Keratinocyte (primary cell): ENCODE measurements around the gene HECTD4. TPM values are rescaled to one million over a fixed set of nuclear protein-coding genes. Genes with fewer than 3 reads are reported as not detected.

Experiments
- DNase-seq: peaks from one replicate; pipeline ENCODE4 v3.0.0-alpha.2; 2011; ENCODE audit warnings: low read depth, missing footprints, low spot score
- FAIRE-seq: peaks from 2 replicates; lab custom pipeline; 2011; peaks lifted over from hg19 to GRCh38; lab: Jason Lieb, UNC
- H2AFZ ChIP-seq: 2 replicates; pipeline ENCODE4 v1.6.0; 2012; ENCODE audit warnings: low read length, control low read depth, inconsistent platforms; ENCODE audit not compliant: control insufficient read depth
- H3K27ac ChIP-seq: 2 replicates; pipeline ENCODE4 v1.5.1; 2011; ENCODE audit warnings: low read length; ENCODE audit not compliant: control insufficient read depth, insufficient read depth
- H3K27me3 ChIP-seq: 3 replicates; pipeline ENCODE4 v1.6.0; 2011; ENCODE audit warnings: low read length; ENCODE audit not compliant: control insufficient read depth, insufficient read depth; ENCODE audit errors: extremely low read depth
- H3K36me3 ChIP-seq, 2 experiments: 2 replicates in 1 of 2; 3 replicates in 1 of 2; pipeline ENCODE4 v1.5.1; 2011; ENCODE audit warnings: low read length in 2 of 2, mild to moderate bottlenecking in 1 of 2; ENCODE audit not compliant: control insufficient read depth in 2 of 2, insufficient read depth in 2 of 2; ENCODE audit errors: extremely low read depth in 1 of 2
- H3K4me1 ChIP-seq: 3 replicates; pipeline ENCODE4 v1.5.1; 2011; ENCODE audit warnings: low read length; ENCODE audit not compliant: control insufficient read depth, insufficient read depth; ENCODE audit errors: extremely low read depth
- H3K4me2 ChIP-seq: 3 replicates; pipeline ENCODE4 v1.6.0; 2011; ENCODE audit warnings: low read depth, low read length; ENCODE audit not compliant: control insufficient read depth, insufficient read depth; ENCODE audit errors: extremely low read depth
- H3K4me3 ChIP-seq, 3 experiments: fragments of 200-600 bp in 1 of 3; sonication (generic) in 1 of 3; 2 replicates in 2 of 3; 3 replicates in 1 of 3; pipeline ENCODE4 v1.5.1; 2011 to 2016; ENCODE audit warnings: low read length in 3 of 3, mild to moderate bottlenecking in 3 of 3, control low read depth in 2 of 3, inconsistent platforms in 1 of 3, low read depth in 1 of 3, mixed read lengths in 1 of 3, mixed run types in 1 of 3, moderate library complexity in 1 of 3; ENCODE audit not compliant: control insufficient read depth in 2 of 3, insufficient read depth in 2 of 3; ENCODE audit errors: extremely low read depth in 1 of 3
- H3K79me2 ChIP-seq: 2 replicates; pipeline ENCODE4 v1.6.0; 2012; ENCODE audit warnings: low read length; ENCODE audit not compliant: control insufficient read depth, insufficient read depth
- H3K9ac ChIP-seq: 3 replicates; pipeline ENCODE4 v1.6.0; 2011; ENCODE audit warnings: low read length; ENCODE audit not compliant: control insufficient read depth, insufficient read depth; ENCODE audit errors: extremely low read depth
- H3K9me1 ChIP-seq: 3 replicates; pipeline ENCODE4 v1.6.0; 2011; ENCODE audit warnings: low read length; ENCODE audit not compliant: control insufficient read depth, insufficient read depth; ENCODE audit errors: extremely low read depth
- H3K9me3 ChIP-seq: 2 replicates; pipeline ENCODE4 v1.5.1; 2012; ENCODE audit warnings: low read depth, low read length; ENCODE audit not compliant: control insufficient read depth
- H4K20me1 ChIP-seq: 3 replicates; pipeline ENCODE4 v1.6.0; 2011; ENCODE audit warnings: low read length; ENCODE audit not compliant: control insufficient read depth, insufficient read depth; ENCODE audit errors: extremely low read depth
- EZH2 ChIP-seq: IDR thresholded peaks from one replicate; pipeline ENCODE4 v1.6.1; 2012; ENCODE audit warnings: inconsistent platforms, mild to moderate bottlenecking, low read length, moderate library complexity
- dilution Hi-C: fragments of 300-500 bp; cut with MboI; formaldehyde crosslinking; loops from one replicate; pipeline ENCODE4 v1.7.0; 2020; ENCODE audit warnings: low sequenced_read_pairs; ENCODE audit not compliant: extremely low pct_ligation_motif_present
- polyA plus RNA-seq, 5 experiments: library from polyadenylated mRNA; depleted of rRNA in 3 of 5; stranded (reverse) in 3 of 5; stranded (forward) in 1 of 5; unstranded in 1 of 5; fragments of >200 nt; gene quantifications; 1 replicate in 1 of 5; 2 replicates in 3 of 5; 3 replicates in 1 of 5; pipeline versions ENCODE4 v1.2.1 to v1.2.3, GENCODE V29; 2011 to 2012; ENCODE audit warnings: missing spikeins in 2 of 5, low read depth in 1 of 5, low replicate concordance in 1 of 5
- TF ChIP-seq, protein P1 (sequence below), 3 experiments: IDR thresholded peaks in 1 of 3; conservative IDR thresholded peaks in 1 of 3; optimal IDR thresholded peaks in 1 of 3; 2 replicates in 2 of 3; 3 replicates in 1 of 3; pipeline versions ENCODE3 to v1.5.1; 2011; ENCODE audit warnings: low read length in 3 of 3, mild to moderate bottlenecking in 3 of 3, moderate library complexity in 2 of 3, control low read depth in 1 of 3, inconsistent platforms in 1 of 3; ENCODE audit not compliant: insufficient read depth in 2 of 3; ENCODE audit errors: extremely low read depth in 1 of 3

The HECTD4 gene
- polyA plus RNA-seq, 1 donor (not counting 4 experiments of a cell fraction or from before 2014, with no cell fraction given), result 7.5 TPM

DNA sequence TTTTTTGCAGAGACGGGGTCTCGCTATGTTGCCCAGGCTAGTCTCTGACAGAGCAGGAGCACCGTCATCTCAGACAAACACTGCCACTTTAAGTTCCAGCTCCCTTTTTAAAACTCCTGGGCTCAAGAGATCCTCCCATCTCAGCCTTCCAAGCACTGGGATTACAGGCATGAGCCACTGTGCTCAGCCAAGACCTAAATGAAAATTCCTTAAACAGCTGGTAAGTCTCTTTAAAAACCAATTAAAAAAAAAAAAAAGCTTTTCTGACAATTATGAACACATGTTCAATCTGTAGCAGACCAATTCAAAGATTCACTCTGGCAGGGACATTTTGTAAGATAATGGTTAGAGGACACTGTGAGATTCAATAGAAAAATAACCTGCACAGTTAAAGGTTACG lies 77.8 kb downstream of the HECTD4 start:
- DNase-seq, result no peak
- H3K27ac ChIP-seq, result no peak overlapping the region

DNA sequence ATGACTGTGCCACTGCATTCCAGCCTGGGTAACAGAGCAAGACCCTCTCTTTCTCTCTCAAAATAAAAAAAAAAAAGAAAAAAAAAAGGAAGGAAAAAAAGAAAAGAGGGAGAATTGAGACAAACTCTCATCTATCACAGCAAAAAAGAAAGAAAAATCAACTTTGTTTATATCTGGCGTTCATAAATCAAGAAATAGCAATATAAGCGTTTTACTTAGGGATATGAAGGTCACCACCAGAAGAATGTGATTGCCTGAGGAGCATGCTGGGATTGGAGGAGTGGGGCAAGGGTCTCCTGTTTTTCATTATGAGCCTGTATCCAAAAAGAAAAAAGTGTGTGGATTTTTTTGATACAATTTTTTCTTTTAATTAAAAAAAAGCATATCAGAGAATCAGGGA lies 78.4 kb downstream of the HECTD4 start:
- Histone ChIP-seq H3K9ac (peak overlapping the region; percentile 31), H3K4me2 (no peak overlapping the region), H3K9me3 (no peaks in the 10 kb centered on the region), H3K36me3 (peaks cover 3 to 9% of the 10 kb centered on the region in 2 experiments), H4K20me1 (no peaks in the 10 kb centered on the region), H3K27ac (peak overlapping the region; percentile 80), H3K9me1 (no peaks in the 10 kb centered on the region), H3K4me3 (no peak overlapping the region), H3K79me2 (no peaks in the 10 kb centered on the region), H3K4me1 (peaks cover 13% of the 10 kb centered on the region), H2AFZ (no peak overlapping the region), H3K27me3 (no peaks in the 10 kb centered on the region)
- DNase-seq, result no peak
- TF ChIP-seq, protein P1, sequence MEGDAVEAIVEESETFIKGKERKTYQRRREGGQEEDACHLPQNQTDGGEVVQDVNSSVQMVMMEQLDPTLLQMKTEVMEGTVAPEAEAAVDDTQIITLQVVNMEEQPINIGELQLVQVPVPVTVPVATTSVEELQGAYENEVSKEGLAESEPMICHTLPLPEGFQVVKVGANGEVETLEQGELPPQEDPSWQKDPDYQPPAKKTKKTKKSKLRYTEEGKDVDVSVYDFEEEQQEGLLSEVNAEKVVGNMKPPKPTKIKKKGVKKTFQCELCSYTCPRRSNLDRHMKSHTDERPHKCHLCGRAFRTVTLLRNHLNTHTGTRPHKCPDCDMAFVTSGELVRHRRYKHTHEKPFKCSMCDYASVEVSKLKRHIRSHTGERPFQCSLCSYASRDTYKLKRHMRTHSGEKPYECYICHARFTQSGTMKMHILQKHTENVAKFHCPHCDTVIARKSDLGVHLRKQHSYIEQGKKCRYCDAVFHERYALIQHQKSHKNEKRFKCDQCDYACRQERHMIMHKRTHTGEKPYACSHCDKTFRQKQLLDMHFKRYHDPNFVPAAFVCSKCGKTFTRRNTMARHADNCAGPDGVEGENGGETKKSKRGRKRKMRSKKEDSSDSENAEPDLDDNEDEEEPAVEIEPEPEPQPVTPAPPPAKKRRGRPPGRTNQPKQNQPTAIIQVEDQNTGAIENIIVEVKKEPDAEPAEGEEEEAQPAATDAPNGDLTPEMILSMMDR (optimal IDR thresholded peaks at IDR 0.05 in 1 of 3, IDR thresholded peaks at IDR 0.05 in 1 of 3, conservative IDR thresholded peaks at IDR 0.05 in 1 of 3; ENCODE audit: extremely low read depth in 1 of 3, insufficient read depth in 2 of 3, low read length in 3 of 3), result no peak
- TF ChIP-seq EZH2, result no peak
- dilution Hi-C loops, result no loop called here
- FAIRE-seq, result no peak

More for the DNA sequence above, 77.8 kb downstream of the HECTD4 start:
- Histone ChIP-seq H4K20me1 (no peaks in the 10 kb centered on the region), H3K4me1 (peaks cover 13% of the 10 kb centered on the region), H3K9ac (no peak overlapping the region), H3K27me3 (no peaks in the 10 kb centered on the region), H3K9me3 (no peaks in the 10 kb centered on the region), H3K9me1 (no peaks in the 10 kb centered on the region), H3K4me3 (no peak overlapping the region), H3K4me2 (no peak overlapping the region), H3K36me3 (peaks cover 3 to 9% of the 10 kb centered on the region in 2 experiments), H2AFZ (no peak overlapping the region), H3K79me2 (no peaks in the 10 kb centered on the region)
- TF ChIP-seq, protein P1 (optimal IDR thresholded peaks at IDR 0.05 in 1 of 3, IDR thresholded peaks at IDR 0.05 in 1 of 3, conservative IDR thresholded peaks at IDR 0.05 in 1 of 3; ENCODE audit: extremely low read depth in 1 of 3, insufficient read depth in 2 of 3, low read length in 3 of 3), result no peak
- TF ChIP-seq EZH2, result no peak
- dilution Hi-C loops, result no loop called here
- FAIRE-seq, result no peak
